ENCODE measurements around the gene FAM124A. TPM values are rescaled to one million over a fixed set of nuclear protein-coding genes. Genes with fewer than 3 reads are reported as not detected.

Gene FAM124A
- total and polyA plus RNA-seq, 2 donors (not counting 3 experiments of a cell fraction or from before 2014, with no cell fraction given) = 3.8 to 9.9 TPM

DNA sequence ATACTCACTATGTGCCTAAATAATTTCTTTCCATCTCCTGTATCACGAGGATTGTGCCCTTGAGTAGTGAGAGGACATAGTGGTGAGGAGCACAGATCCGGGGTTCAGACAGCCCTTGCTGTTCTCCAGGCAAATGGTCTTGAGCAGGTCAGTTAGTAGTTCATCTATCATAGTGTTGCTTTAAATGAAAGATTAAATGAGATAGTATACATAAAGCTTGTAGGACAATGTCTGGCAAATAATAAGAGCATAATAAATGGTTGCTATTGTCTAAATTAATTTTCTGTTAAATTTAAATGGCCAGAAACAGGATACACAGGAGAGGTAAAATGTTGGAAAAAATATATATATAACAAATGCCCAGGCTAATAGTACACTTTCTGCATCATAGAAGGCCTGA lies 23.4 kb downstream of the FAM124A start:
- no peaks in the 10 kb centered on the region for H3K36me3 ChIP-seq (ENCODE audit: control insufficient read depth in 2 of 2, extremely low read depth in 1 of 2, insufficient read depth in 2 of 2, low read length in 2 of 2)
- no peaks in the 10 kb centered on the region for H3K4me1 ChIP-seq (ENCODE audit: control insufficient read depth, extremely low read depth, insufficient read depth, low read length)
- no peaks in the 10 kb centered on the region for H3K9me3 ChIP-seq (replicated peaks; ENCODE audit: control insufficient read depth, insufficient read depth, low read length)
- ChIA-PET CTCF (interaction anchor here (0.7 to 1.8 kb wide), 3 partner anchors 41 to 120 kb away, joined by 3 to 9 read pairs (median 3); no protein-coding TSS in a partner anchor), POLR2A (interaction anchor here (0.7 kb wide), 1 partner anchor 1596 kb away, joined by 4 read pairs; no protein-coding TSS in a partner anchor)
- H3K79me2 ChIP-seq (ENCODE audit: control insufficient read depth, insufficient read depth, low read length) = no peaks in the 10 kb centered on the region
- no peak overlapping the region for H3K4me3 ChIP-seq (replicated peaks in 1 of 3; ENCODE audit: insufficient read depth in 1 of 3, low read depth in 1 of 3, low read length in 3 of 3)
- H3K27ac ChIP-seq (ENCODE audit: insufficient read depth, low read depth, low read length) = no peak overlapping the region
- intact Hi-C loops (cut with micrococcal nuclease) = no loop called here
- DNase-seq (ENCODE audit: low read depth, low spot score) = no peak
- TF ChIP-seq POLR2AphosphoS5 (IDR thresholded peaks at IDR 0.05; ENCODE audit: insufficient read depth, low read depth, low read length) (no peak), GATA2 (IDR thresholded peaks at IDR 0.05; ENCODE audit: insufficient read depth, insufficient read length, low read depth, low read length) (no peak), JUN (IDR thresholded peaks at IDR 0.05; ENCODE audit: borderline replicate concordance, insufficient read depth, insufficient read length, low read depth) (no peak), MYC (IDR thresholded peaks at IDR 0.05; ENCODE audit: low read depth, low read length) (no peak), MAX (IDR thresholded peaks at IDR 0.05; ENCODE audit: insufficient read depth, insufficient read length) (no peak), EZH2 (IDR thresholded peaks at IDR 0.05; ENCODE audit: borderline replicate concordance, low read depth, low read length, severe bottlenecking) (no peak), POLR2A (IDR thresholded peaks at IDR 0.05; ENCODE audit: low read depth, low read length) (no peak), FOS (IDR thresholded peaks at IDR 0.05; ENCODE audit: borderline replicate concordance, insufficient read depth, low read length) (no peak)
- TF ChIP-seq, protein P1, sequence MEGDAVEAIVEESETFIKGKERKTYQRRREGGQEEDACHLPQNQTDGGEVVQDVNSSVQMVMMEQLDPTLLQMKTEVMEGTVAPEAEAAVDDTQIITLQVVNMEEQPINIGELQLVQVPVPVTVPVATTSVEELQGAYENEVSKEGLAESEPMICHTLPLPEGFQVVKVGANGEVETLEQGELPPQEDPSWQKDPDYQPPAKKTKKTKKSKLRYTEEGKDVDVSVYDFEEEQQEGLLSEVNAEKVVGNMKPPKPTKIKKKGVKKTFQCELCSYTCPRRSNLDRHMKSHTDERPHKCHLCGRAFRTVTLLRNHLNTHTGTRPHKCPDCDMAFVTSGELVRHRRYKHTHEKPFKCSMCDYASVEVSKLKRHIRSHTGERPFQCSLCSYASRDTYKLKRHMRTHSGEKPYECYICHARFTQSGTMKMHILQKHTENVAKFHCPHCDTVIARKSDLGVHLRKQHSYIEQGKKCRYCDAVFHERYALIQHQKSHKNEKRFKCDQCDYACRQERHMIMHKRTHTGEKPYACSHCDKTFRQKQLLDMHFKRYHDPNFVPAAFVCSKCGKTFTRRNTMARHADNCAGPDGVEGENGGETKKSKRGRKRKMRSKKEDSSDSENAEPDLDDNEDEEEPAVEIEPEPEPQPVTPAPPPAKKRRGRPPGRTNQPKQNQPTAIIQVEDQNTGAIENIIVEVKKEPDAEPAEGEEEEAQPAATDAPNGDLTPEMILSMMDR (IDR thresholded peaks at IDR 0.05; ENCODE audit: extremely low read depth in 1 of 2, insufficient read depth in 1 of 2, low read depth in 1 of 2, low read length in 2 of 2) = no peak
- no peak overlapping the region for H3K4me2 ChIP-seq (ENCODE audit: insufficient read depth, low read length)
- no peaks in the 10 kb centered on the region for H3K27me3 ChIP-seq (ENCODE audit: control insufficient read depth in 2 of 2, insufficient read depth in 2 of 2, low read length in 2 of 2)
- FAIRE-seq = no peak
- H2AFZ ChIP-seq (ENCODE audit: low read depth, low read length) = no peak overlapping the region
- BruUV-seq (replicated peaks) = no TSS peak
- dilution Hi-C loops (cut with MboI; ENCODE audit: extremely low pct_ligation_motif_present, low sequenced_read_pairs) = no loop called here
- no peak overlapping the region for H3K9ac ChIP-seq (replicated peaks; ENCODE audit: extremely low read depth, insufficient read depth, low read length)
- H3K9me1 ChIP-seq (replicated peaks; ENCODE audit: control insufficient read depth, extremely low read depth, insufficient read depth, low read length) = no peaks in the 10 kb centered on the region
- no peaks in the 10 kb centered on the region for H4K20me1 ChIP-seq (replicated peaks; ENCODE audit: control insufficient read depth, extremely low read depth, insufficient read depth, low read length)

All from endothelial cell of umbilical vein (primary cell).